ENCODE results near the gene IL37. TPM values are rescaled to one million over a fixed set of nuclear protein-coding genes. Genes with fewer than 3 reads are reported as not detected.
"Not testable (repeated sequence)": the region's sequence is repeated elsewhere in the genome, so short reads cannot be mapped to it uniquely, and the experiment has no call there.

IL37 gene
- total RNA-seq, 3 donors from 2014 or later: not detected

GRCh38 chr2:112906276-112906675, 4.7 kb upstream of the IL37 start:
- DNase-seq (no peak), ATAC-seq (no peak)
- Mint-ChIP-seq H3K4me3 (no peak overlapping the region), H3K36me3 (ENCODE audit: insufficient read depth) (no peaks in the 10 kb centered on the region), H3K27me3 (ENCODE audit: low read depth) (peaks cover 2% of the 10 kb centered on the region), H3K4me1 (ENCODE audit: low read depth) (no peaks in the 10 kb centered on the region), H3K9me3 (no peaks in the 10 kb centered on the region)

DNA sequence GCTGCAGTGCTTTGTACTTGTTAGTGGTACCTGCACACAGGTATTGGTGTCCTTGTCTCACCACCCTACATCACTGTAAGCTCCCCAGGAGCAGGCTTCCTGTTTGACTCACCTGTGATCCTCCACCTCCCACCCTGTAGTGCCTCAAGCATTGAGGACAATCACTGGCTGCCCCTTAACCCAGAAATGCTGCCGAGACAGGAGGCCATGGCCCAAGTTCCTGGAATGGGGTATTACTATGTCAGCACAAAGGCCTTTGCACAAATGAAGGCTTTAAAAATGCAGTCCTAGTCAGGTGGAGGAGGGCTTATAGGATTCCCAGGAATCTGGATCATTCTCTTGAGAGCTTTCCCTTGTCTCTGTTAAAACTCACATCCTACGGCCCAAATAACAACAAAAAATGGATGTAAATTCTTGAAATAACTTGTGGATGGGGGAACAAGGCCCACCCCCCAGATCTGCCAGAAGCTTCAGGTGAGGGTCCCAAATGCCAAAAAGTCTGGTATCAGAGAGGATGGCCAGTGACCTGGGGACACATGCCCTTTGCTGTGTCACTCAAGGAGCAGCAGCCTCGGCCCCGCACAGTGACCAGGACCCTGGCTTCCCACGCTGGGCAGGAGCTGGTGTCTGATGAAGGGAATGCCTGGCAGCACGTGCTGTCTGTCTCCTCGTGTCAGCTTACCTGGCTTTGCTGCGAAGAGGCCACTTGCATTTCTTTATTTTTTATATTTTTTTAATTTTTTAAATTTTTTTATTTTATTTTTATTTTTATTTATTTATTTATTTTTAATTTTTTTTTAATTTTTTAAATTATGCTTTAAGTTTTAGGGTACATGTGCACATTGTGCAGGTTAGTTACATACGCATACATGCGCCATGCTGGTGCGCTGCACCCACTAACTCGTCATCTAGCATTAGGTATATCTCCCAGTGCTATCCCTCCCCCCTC, 3.7 kb upstream of the IL37 start:
- ATAC-seq (no peak), DNase-seq (no peak)
- Mint-ChIP-seq H3K27me3 (ENCODE audit: low read depth) (peaks cover 2% of the 10 kb centered on the region), H3K4me1 (ENCODE audit: low read depth) (no peaks in the 10 kb centered on the region), H3K36me3 (ENCODE audit: insufficient read depth) (no peaks in the 10 kb centered on the region), H3K9me3 (no peaks in the 10 kb centered on the region), H3K4me3 (no peak overlapping the region)

- not testable (repeated sequence) for ATAC-seq; DNase-seq; H3K4me1 Mint-ChIP-seq (ENCODE audit: low read depth); H3K27me3 Mint-ChIP-seq (ENCODE audit: low read depth); H3K4me3 Mint-ChIP-seq; H3K36me3 Mint-ChIP-seq (ENCODE audit: insufficient read depth); H3K9me3 Mint-ChIP-seq
Observed at GRCh38 chr2:112908559-112908958, 2.4 kb upstream of the IL37 start.

- ATAC-seq: no peak
- H3K4me1 Mint-ChIP-seq (ENCODE audit: low read depth): peaks cover 6% of the 10 kb centered on the region
- H3K27me3 Mint-ChIP-seq (ENCODE audit: low read depth): peaks cover 2% of the 10 kb centered on the region
- no peak for DNase-seq
- no peaks in the 10 kb centered on the region for H3K36me3 Mint-ChIP-seq (ENCODE audit: insufficient read depth)
- no peak overlapping the region for H3K4me3 Mint-ChIP-seq
- H3K9me3 Mint-ChIP-seq: no peaks in the 10 kb centered on the region
Observed at GRCh38 chr2:112910219-112910618, 746 bp upstream of the IL37 start.

- no peaks in the 10 kb centered on the region for H3K27me3 Mint-ChIP-seq (ENCODE audit: low read depth)
- H3K4me1 Mint-ChIP-seq (ENCODE audit: low read depth): peaks cover 23% of the 10 kb centered on the region
- H3K9me3 Mint-ChIP-seq: no peaks in the 10 kb centered on the region
Observed at GRCh38 chr2:112912403-112912802, 1.4 kb downstream of the IL37 start.

GRCh38 chr2:112915300-112916144, 4.6 kb downstream of the IL37 start:
- H3K4me3 Mint-ChIP-seq: no peak overlapping the region
- DNase-seq (no peak), ATAC-seq (peak; percentile 19 to 33)
- no peaks in the 10 kb centered on the region for H3K36me3 Mint-ChIP-seq (ENCODE audit: insufficient read depth)
- H3K9me3 Mint-ChIP-seq: no peaks in the 10 kb centered on the region
- peaks cover 23% of the 10 kb centered on the region for H3K4me1 Mint-ChIP-seq (ENCODE audit: low read depth)
- no peaks in the 10 kb centered on the region for H3K27me3 Mint-ChIP-seq (ENCODE audit: low read depth)

More at GRCh38 chr2:112912403-112912802, 1.4 kb downstream of the IL37 start:
- ATAC-seq: no peak
- no peaks in the 10 kb centered on the region for H3K36me3 Mint-ChIP-seq (ENCODE audit: insufficient read depth)
- H3K4me3 Mint-ChIP-seq: no peak overlapping the region
- DNase-seq: no peak

DNA sequence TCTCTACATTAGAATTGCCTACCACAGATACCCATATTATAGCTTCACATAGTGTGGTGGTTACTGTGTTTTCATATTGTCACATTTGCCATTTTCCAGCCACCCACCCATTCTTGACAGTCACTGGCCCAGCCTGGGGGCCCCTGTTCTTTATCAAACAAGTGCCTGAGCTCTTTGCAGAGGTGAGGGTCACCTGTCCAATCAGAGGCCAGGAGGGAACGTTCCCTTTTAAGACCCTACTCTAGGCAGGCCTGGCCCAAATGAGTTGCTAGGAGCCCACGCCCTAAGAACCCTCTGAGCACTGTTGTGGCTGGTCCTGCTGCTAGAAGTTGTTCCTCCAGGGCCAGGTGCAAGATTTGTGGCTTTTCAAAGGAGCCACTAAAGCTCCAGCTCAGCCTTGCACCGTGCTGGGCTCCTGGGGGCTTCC, 5.2 kb downstream of the IL37 start:
- ATAC-seq: peak; percentile 55 to 69
- H3K4me1 Mint-ChIP-seq (ENCODE audit: low read depth): peaks cover 26% of the 10 kb centered on the region
- no peaks in the 10 kb centered on the region for H3K36me3 Mint-ChIP-seq (ENCODE audit: insufficient read depth)

GRCh38 chr2:112916625-112917247, 5.8 kb downstream of the IL37 start:
- H3K9me3 Mint-ChIP-seq: no peaks in the 10 kb centered on the region
- ATAC-seq: peak; percentile 59 to 62
- DNase-seq: no peak
- no peak overlapping the region for H3K4me3 Mint-ChIP-seq
- H3K4me1 Mint-ChIP-seq (ENCODE audit: low read depth): peaks cover 26% of the 10 kb centered on the region
- no peaks in the 10 kb centered on the region for H3K36me3 Mint-ChIP-seq (ENCODE audit: insufficient read depth)
- no peaks in the 10 kb centered on the region for H3K27me3 Mint-ChIP-seq (ENCODE audit: low read depth)

More for the DNA sequence above, 5.2 kb downstream of the IL37 start:
- Mint-ChIP-seq H3K9me3 (no peaks in the 10 kb centered on the region), H3K4me3 (no peak overlapping the region), H3K27me3 (ENCODE audit: low read depth) (no peaks in the 10 kb centered on the region)
- no peak for DNase-seq

GRCh38 chr2:112917856-112918255, 6.9 kb downstream of the IL37 start:
- no peak for DNase-seq
- Mint-ChIP-seq H3K4me1 (ENCODE audit: low read depth) (peaks cover 26% of the 10 kb centered on the region), H3K4me3 (no peak overlapping the region), H3K36me3 (ENCODE audit: insufficient read depth) (no peaks in the 10 kb centered on the region), H3K27me3 (ENCODE audit: low read depth) (no peaks in the 10 kb centered on the region), H3K9me3 (no peaks in the 10 kb centered on the region)
- no peak for ATAC-seq

- H3K36me3 Mint-ChIP-seq (ENCODE audit: insufficient read depth): no peaks in the 10 kb centered on the region
- H3K9me3 Mint-ChIP-seq: no peaks in the 10 kb centered on the region
- no peak for DNase-seq
- H3K27me3 Mint-ChIP-seq (ENCODE audit: low read depth): no peaks in the 10 kb centered on the region
- H3K4me3 Mint-ChIP-seq: no peak overlapping the region
- peaks cover 26% of the 10 kb centered on the region for H3K4me1 Mint-ChIP-seq (ENCODE audit: low read depth)
- ATAC-seq: no peak
Observed at GRCh38 chr2:112918256-112918655, 7.3 kb downstream of the IL37 start.

DNA sequence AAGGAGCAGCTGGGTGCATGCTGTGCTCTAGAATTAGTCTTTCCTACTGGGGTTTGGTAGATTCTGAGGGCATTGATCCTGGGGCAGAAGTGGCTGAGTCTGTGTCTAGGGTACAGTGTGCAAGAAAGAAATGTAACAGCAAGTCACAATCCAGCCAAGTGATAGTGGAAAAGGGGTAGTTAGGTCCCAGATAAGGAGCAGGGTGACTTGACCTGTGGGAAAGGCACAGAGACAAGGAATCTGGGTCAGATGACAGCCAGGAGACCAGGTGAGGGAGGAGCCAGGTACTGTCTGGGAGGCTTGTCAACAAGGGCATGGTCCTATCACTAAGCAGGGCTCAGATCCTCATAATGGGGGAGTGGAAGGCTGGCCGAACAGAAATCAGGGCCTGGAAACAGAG, 8.1 kb downstream of the IL37 start:
- no peaks in the 10 kb centered on the region for H3K9me3 Mint-ChIP-seq
- ATAC-seq (no peak), DNase-seq (no peak)
- H3K4me3 Mint-ChIP-seq: no peak overlapping the region
- H3K4me1 Mint-ChIP-seq (ENCODE audit: low read depth): peaks cover 26% of the 10 kb centered on the region
- no peaks in the 10 kb centered on the region for H3K27me3 Mint-ChIP-seq (ENCODE audit: low read depth)
- no peaks in the 10 kb centered on the region for H3K36me3 Mint-ChIP-seq (ENCODE audit: insufficient read depth)

DNA sequence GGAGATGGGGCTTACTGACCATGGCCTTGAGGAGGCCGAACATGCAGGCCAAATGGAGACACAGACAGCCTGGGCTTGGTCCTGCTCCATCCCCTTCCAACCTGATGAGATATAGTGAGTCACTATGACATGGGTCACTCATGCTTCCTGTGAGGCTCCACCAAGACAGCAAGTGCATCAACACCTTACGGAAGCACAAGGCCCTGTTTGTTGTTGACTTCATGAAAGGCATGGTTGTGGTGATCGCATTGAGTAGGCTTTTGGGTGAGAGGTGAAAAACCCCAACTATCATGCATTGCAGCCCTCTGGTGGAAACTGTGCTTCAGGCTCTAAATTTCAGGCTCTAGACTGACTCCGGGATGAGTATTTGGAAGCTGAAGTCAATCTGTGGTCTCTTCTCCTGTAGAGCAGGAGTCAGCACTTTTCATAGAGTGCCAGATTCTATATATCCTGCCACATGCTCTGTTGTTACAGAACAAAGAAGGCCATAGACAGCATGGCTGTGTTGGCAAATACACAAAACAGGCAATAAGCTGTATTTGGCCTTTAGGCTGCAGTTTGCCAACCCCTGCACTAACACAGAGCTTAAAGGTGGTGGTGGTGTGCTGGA, 10.1 kb downstream of the IL37 start:
- no peak for DNase-seq
- Mint-ChIP-seq H3K36me3 (ENCODE audit: insufficient read depth) (no peaks in the 10 kb centered on the region), H3K4me1 (ENCODE audit: low read depth) (peaks cover 13% of the 10 kb centered on the region), H3K4me3 (no peak overlapping the region), H3K27me3 (ENCODE audit: low read depth) (no peaks in the 10 kb centered on the region), H3K9me3 (no peaks in the 10 kb centered on the region)
- peak; percentile 24 to 49 for ATAC-seq

- Mint-ChIP-seq H3K36me3 (ENCODE audit: insufficient read depth) (no peaks in the 10 kb centered on the region), H3K9me3 (no peaks in the 10 kb centered on the region), H3K4me1 (ENCODE audit: low read depth) (peaks cover 6% of the 10 kb centered on the region), H3K27me3 (ENCODE audit: low read depth) (no peaks in the 10 kb centered on the region), H3K4me3 (no peak overlapping the region)
- ATAC-seq (no peak), DNase-seq (no peak)
Observed at GRCh38 chr2:112921982-112922381, 11.0 kb downstream of the IL37 start.
